SK-N-SH treated with all-trans-retinoic acid at 6 μM for 48 hours (cell line): ENCODE data around the gene ZNF329.
A peak's percentile ranks its signal among the peaks of the same experiment; 100 is the strongest.

Experiments
- ATAC-seq: fragments of 200-7000 bp; cut with Tn5 transposase; 3 replicates; pipeline ENCODE4 v1.9.1; 2020; ENCODE audit warnings: mild to moderate bottlenecking, moderate library complexity
- ARNTL ChIP-seq: fragments of 450-650 bp; formaldehyde crosslinking; IDR thresholded peaks from 2 replicates; pipeline ENCODE4 v1.5.0; 2020; ENCODE audit warnings: low read depth, mild to moderate bottlenecking, moderate library complexity, borderline replicate concordance
- BACH2 ChIP-seq: fragments of 250-450 bp; sonication (Bioruptor Pico); IDR thresholded peaks from 2 replicates; pipeline ENCODE4 v1.9.0; 2021; ENCODE audit warnings: mild to moderate bottlenecking, borderline replicate concordance
- CREB5 ChIP-seq: fragments of 250-450 bp; sonication (Bioruptor Pico); IDR thresholded peaks from 2 replicates; pipeline ENCODE4 v1.5.1; 2020; ENCODE audit warnings: low read depth, mild to moderate bottlenecking, moderate library complexity
- CSDC2 ChIP-seq: fragments of 250-450 bp; sonication (Bioruptor Pico); IDR thresholded peaks from 2 replicates; pipeline ENCODE4 v1.5.0; 2020; ENCODE audit warnings: mild to moderate bottlenecking, moderate library complexity
- ESRRG ChIP-seq: fragments of 250-450 bp; sonication (Bioruptor Pico); IDR thresholded peaks from 2 replicates; pipeline ENCODE4 v1.6.1; 2021; ENCODE audit warnings: mild to moderate bottlenecking
- GLIS3 ChIP-seq: fragments of 250-450 bp; sonication (Bioruptor Pico); IDR thresholded peaks from 2 replicates; pipeline ENCODE4 v1.5.0; 2020; ENCODE audit warnings: mild to moderate bottlenecking, moderate library complexity
- ISL1 ChIP-seq: fragments of 250-450 bp; sonication (Bioruptor Pico); IDR thresholded peaks from 2 replicates; pipeline ENCODE4 v2.1.2; 2022; ENCODE audit warnings: mild to moderate bottlenecking, moderate library complexity
- OSR1 ChIP-seq: fragments of 250-450 bp; sonication (Bioruptor Pico); IDR thresholded peaks from 2 replicates; pipeline ENCODE4 v1.8.0; 2022; ENCODE audit warnings: moderate library complexity, mild to moderate bottlenecking, inconsistent platforms
- PATZ1 ChIP-seq: fragments of 250-450 bp; sonication (Bioruptor Pico); IDR thresholded peaks from 2 replicates; pipeline ENCODE4 v1.8.0; 2020; ENCODE audit warnings: mild to moderate bottlenecking, moderate library complexity, borderline replicate concordance
- POU6F1 ChIP-seq: fragments of 250-450 bp; sonication (Bioruptor Pico); IDR thresholded peaks from 2 replicates; pipeline ENCODE4 v1.8.0; 2021; ENCODE audit warnings: low read depth, mild to moderate bottlenecking, moderate library complexity, borderline replicate concordance
- PPARA ChIP-seq: fragments of 250-450 bp; sonication (Bioruptor Pico); IDR thresholded peaks from 2 replicates; pipeline ENCODE4 v1.5.0; 2020; ENCODE audit warnings: mild to moderate bottlenecking, borderline replicate concordance
- RARB ChIP-seq: fragments of 250-450 bp; sonication (Bioruptor Pico); IDR thresholded peaks from 2 replicates; pipeline ENCODE4 v1.8.0; 2021; ENCODE audit warnings: mild to moderate bottlenecking, moderate library complexity
- SNAI2 ChIP-seq: fragments of 250-450 bp; sonication (Bioruptor Pico); IDR thresholded peaks from 2 replicates; pipeline ENCODE4 v1.5.0; 2020; ENCODE audit warnings: mild to moderate bottlenecking, moderate library complexity
- TCF4 ChIP-seq: fragments of 250-450 bp; sonication (Bioruptor Pico); IDR thresholded peaks from 2 replicates; pipeline ENCODE4 v1.8.0; 2021; ENCODE audit warnings: mild to moderate bottlenecking, moderate library complexity, borderline replicate concordance
- TOX ChIP-seq: fragments of 250-450 bp; sonication (Bioruptor Pico); IDR thresholded peaks from 2 replicates; pipeline ENCODE4 v1.8.0; 2021; ENCODE audit warnings: mild to moderate bottlenecking, moderate library complexity, borderline replicate concordance
- ZC3H10 ChIP-seq: fragments of 250-450 bp; sonication (Bioruptor Pico); IDR thresholded peaks from 2 replicates; pipeline ENCODE4 v1.5.1; 2021; ENCODE audit warnings: mild to moderate bottlenecking, moderate library complexity
- ZFP3 ChIP-seq: fragments of 250-450 bp; sonication (Bioruptor Pico); IDR thresholded peaks from 2 replicates; pipeline ENCODE4 v1.5.0; 2020; ENCODE audit warnings: mild to moderate bottlenecking, moderate library complexity
- ZFP30 ChIP-seq: fragments of 450-650 bp; formaldehyde crosslinking; IDR thresholded peaks from 2 replicates; pipeline ENCODE4 v1.5.0; 2022; ENCODE audit warnings: mild to moderate bottlenecking, moderate library complexity
- ZNF565 ChIP-seq: fragments of 450-650 bp; formaldehyde crosslinking; conservative IDR thresholded peaks from 2 replicates; pipeline ENCODE4 v1.5.0; 2020; ENCODE audit warnings: low read depth, mild to moderate bottlenecking, moderate library complexity
- ZNF70 ChIP-seq: fragments of 450-650 bp; formaldehyde crosslinking; IDR thresholded peaks from 2 replicates; pipeline ENCODE4 v1.5.0; 2020; ENCODE audit warnings: mild to moderate bottlenecking, moderate library complexity
- ZNF8 ChIP-seq: fragments of 450-650 bp; formaldehyde crosslinking; IDR thresholded peaks from 2 replicates; pipeline ENCODE4 v1.5.0; 2020; ENCODE audit warnings: mild to moderate bottlenecking, moderate library complexity

Gene ZNF329

GRCh38 chr19:58108546-58108817 is 42.1 kb downstream of the ZNF329 start:
- ATAC-seq: no peak
- TF ChIP-seq ISL1 (CRISPR knock-in tag) (no peak), ZNF565 (CRISPR knock-in tag) (no peak), BACH2 (no peak), CREB5 (CRISPR knock-in tag) (no peak), ZFP3 (no peak), ZNF70 (CRISPR knock-in tag) (no peak), SNAI2 (CRISPR knock-in tag) (no peak), ZC3H10 (CRISPR knock-in tag) (no peak), RARB (CRISPR knock-in tag) (no peak), CSDC2 (CRISPR knock-in tag) (no peak), PPARA (no peak)

- TF ChIP-seq RARB (CRISPR knock-in tag) (no peak), SNAI2 (CRISPR knock-in tag) (no peak), ZC3H10 (CRISPR knock-in tag) (no peak), ZFP30 (CRISPR knock-in tag) (no peak), CREB5 (CRISPR knock-in tag) (no peak), BACH2 (no peak), ZNF70 (CRISPR knock-in tag) (no peak), OSR1 (CRISPR knock-in tag) (no peak)
- TF ChIP-seq, all 23 proteins: peak for 0
- ATAC-seq: no peak
These were observed 42.6 kb downstream of the ZNF329 start for GRCh38 chr19:58107778-58108545.

- TF ChIP-seq TOX (CRISPR knock-in tag) (no peak), GLIS3 (no peak), ZC3H10 (CRISPR knock-in tag) (no peak), ZFP3 (no peak), RARB (CRISPR knock-in tag) (no peak), TCF4 (CRISPR knock-in tag) (no peak)
- no peak for ATAC-seq
These were observed 51.9 kb downstream of the ZNF329 start for GRCh38 chr19:58098682-58098998.

- ATAC-seq: peak; percentile 98
- no peak for TF ChIP-seq PATZ1
- no peak for TF ChIP-seq ZFP30 (CRISPR knock-in tag)
- TF ChIP-seq ESRRG (CRISPR knock-in tag): no peak
- TF ChIP-seq RARB (CRISPR knock-in tag): no peak
- no peak for TF ChIP-seq CREB5 (CRISPR knock-in tag)
- TF ChIP-seq, all 23 proteins: peak for 0
These were observed 52.6 kb downstream of the ZNF329 start, which contains the start of gene ZSCAN18 for GRCh38 chr19:58097781-58098681. Gene ZSCAN18 (minus strand): TSS chr19:58098231. CDS start chr19:58090267, 7,964 bp downstream.

- no peak for ATAC-seq
- no peak for TF ChIP-seq POU6F1
- no peak for TF ChIP-seq GLIS3
- no peak for TF ChIP-seq TOX (CRISPR knock-in tag)
- no peak for TF ChIP-seq BACH2
- TF ChIP-seq ARNTL (CRISPR knock-in tag): no peak
- TF ChIP-seq TCF4 (CRISPR knock-in tag): no peak
- TF ChIP-seq CSDC2 (CRISPR knock-in tag): no peak
- no peak for TF ChIP-seq ZFP30 (CRISPR knock-in tag)
- TF ChIP-seq ZFP3: no peak
- no peak for TF ChIP-seq SNAI2 (CRISPR knock-in tag)
- no peak for TF ChIP-seq ZNF70 (CRISPR knock-in tag)
- TF ChIP-seq ESRRG (CRISPR knock-in tag): no peak
- no peak for TF ChIP-seq PATZ1
- TF ChIP-seq ZNF8 (CRISPR knock-in tag): no peak
These were observed 53.2 kb downstream of the ZNF329 start for GRCh38 chr19:58097349-58097748.
